SK-N-MC (cell line): ENCODE results near the gene CD177.

ENCODE experiments used
- EZH2 ChIP-seq: fragments of 200-600 bp; sonication (generic); IDR thresholded peaks from one replicate; pipeline ENCODE4 v1.6.1; 2017; ENCODE audit warnings: antibody characterized with exemption
- FOXP2 ChIP-seq: optimal IDR thresholded peaks from 2 replicates; pipeline ENCODE3; 2011; ENCODE audit warnings: mild to moderate bottlenecking, moderate library complexity; ENCODE audit not compliant: insufficient read depth; ENCODE audit errors: extremely low read length, control extremely low read depth
- POLR2AphosphoS5 ChIP-seq: IDR thresholded peaks from 2 replicates; pipeline ENCODE4 v1.6.1; 2012; ENCODE audit warnings: mild to moderate bottlenecking, low read depth, low read length, borderline replicate concordance

DNA sequence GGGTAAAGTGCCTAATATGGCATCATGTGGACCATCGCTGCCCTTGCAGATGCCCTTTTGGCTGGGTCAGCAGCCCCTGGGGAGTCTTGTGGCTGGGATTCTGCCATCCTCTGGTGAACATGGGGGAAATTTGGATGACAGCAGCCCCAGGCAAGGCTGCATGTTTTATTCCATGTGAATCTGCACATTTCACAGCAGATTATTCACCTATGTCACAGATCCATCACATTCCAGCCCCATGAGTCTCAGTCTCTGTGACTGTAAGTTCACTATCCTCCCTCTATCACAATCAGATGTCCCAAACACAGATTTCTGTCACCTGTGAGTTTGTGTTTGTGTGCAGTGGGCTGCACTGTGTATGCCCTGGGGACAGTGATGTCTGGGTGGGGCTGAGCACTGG is 47.4 kb upstream of the CD177 start:
- TF ChIP-seq FOXP2 (no peak), POLR2AphosphoS5 (no peak), EZH2 (no peak)
